GM10248 (cell line): ENCODE results near the gene RXFP3.

ENCODE experiments used
- CTCF ChIA-PET: fragments of 300-600 bp; sonication (Branson Sonifier 250); formaldehyde crosslinking; extraction: SDS; loops from one replicate; lab custom pipeline; 2021; ENCODE audit warnings: antibody characterized with exemption; lab: Yijun Ruan, JAX
- POLR2A ChIA-PET: fragments of 350-650 bp; sonication (Branson Sonifier 250); formaldehyde crosslinking; extraction: SDS; loops from one replicate; lab custom pipeline; 2020; ENCODE audit warnings: antibody characterized with exemption; lab: Yijun Ruan, JAX
- DNase-seq: peaks from one replicate; pipeline ENCODE4 v3.0.0; 2012; ENCODE audit errors: extremely low spot score
- TF ChIP-seq, protein P1 (sequence below): IDR thresholded peaks from 2 replicates; pipeline ENCODE4 v1.5.1; 2012; ENCODE audit warnings: mild to moderate bottlenecking, low read depth; ENCODE audit errors: extremely low read depth, missing control alignments, control extremely low read depth

Gene RXFP3, protein sequence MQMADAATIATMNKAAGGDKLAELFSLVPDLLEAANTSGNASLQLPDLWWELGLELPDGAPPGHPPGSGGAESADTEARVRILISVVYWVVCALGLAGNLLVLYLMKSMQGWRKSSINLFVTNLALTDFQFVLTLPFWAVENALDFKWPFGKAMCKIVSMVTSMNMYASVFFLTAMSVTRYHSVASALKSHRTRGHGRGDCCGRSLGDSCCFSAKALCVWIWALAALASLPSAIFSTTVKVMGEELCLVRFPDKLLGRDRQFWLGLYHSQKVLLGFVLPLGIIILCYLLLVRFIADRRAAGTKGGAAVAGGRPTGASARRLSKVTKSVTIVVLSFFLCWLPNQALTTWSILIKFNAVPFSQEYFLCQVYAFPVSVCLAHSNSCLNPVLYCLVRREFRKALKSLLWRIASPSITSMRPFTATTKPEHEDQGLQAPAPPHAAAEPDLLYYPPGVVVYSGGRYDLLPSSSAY

DNA sequence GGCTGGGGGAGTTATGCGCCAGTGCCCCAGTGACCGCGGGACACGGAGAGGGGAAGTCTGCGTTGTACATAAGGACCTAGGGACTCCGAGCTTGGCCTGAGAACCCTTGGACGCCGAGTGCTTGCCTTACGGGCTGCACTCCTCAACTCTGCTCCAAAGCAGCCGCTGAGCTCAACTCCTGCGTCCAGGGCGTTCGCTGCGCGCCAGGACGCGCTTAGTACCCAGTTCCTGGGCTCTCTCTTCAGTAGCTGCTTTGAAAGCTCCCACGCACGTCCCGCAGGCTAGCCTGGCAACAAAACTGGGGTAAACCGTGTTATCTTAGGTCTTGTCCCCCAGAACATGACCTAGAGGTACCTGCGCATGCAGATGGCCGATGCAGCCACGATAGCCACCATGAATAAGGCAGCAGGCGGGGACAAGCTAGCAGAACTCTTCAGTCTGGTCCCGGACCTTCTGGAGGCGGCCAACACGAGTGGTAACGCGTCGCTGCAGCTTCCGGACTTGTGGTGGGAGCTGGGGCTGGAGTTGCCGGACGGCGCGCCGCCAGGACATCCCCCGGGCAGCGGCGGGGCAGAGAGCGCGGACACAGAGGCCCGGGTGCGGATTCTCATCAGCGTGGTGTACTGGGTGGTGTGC lies at the start of gene RXFP3:
Gene RXFP3 (plus strand): TSS at position 6 of the 636 bp plus-strand sequence. CDS start 355 bp downstream, at position 361.
- ChIA-PET POLR2A (no interaction called here), CTCF (interaction anchor here (0.9 to 6.0 kb wide), 13 partner anchors 13 to 498 kb away, joined by 3 to 68 read pairs (median 10); no protein-coding TSS in a partner anchor)
- TF ChIP-seq, protein P1, sequence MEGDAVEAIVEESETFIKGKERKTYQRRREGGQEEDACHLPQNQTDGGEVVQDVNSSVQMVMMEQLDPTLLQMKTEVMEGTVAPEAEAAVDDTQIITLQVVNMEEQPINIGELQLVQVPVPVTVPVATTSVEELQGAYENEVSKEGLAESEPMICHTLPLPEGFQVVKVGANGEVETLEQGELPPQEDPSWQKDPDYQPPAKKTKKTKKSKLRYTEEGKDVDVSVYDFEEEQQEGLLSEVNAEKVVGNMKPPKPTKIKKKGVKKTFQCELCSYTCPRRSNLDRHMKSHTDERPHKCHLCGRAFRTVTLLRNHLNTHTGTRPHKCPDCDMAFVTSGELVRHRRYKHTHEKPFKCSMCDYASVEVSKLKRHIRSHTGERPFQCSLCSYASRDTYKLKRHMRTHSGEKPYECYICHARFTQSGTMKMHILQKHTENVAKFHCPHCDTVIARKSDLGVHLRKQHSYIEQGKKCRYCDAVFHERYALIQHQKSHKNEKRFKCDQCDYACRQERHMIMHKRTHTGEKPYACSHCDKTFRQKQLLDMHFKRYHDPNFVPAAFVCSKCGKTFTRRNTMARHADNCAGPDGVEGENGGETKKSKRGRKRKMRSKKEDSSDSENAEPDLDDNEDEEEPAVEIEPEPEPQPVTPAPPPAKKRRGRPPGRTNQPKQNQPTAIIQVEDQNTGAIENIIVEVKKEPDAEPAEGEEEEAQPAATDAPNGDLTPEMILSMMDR, result no peak
- DNase-seq, result no peak

DNA sequence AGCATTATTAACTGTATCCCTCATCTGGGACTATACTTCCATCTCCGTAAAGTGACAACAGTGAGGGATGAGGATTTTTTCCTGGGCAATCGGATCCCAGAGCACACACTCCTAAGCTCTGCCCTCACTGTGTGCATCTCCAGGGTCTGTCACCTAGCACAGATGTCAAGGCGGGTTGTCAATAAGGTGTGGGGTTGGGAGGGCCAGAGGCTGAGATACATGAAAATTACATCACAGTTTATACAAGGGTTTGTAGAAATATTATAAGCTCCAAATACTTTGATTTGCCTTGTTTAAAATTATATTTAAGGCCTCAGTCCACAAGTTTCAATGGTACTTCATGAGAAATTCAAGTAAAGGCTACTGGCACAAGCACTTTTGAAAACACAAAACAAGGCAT lies 48.9 kb upstream of the RXFP3 start:
- ChIA-PET CTCF (interaction anchor here (1.1 to 2.4 kb wide), 5 partner anchors 8 to 47 kb away, joined by 3 to 11 read pairs (median 6); no protein-coding TSS in a partner anchor), POLR2A (interaction anchor here (0.5 kb wide), 1 partner anchor 197 kb away, joined by 3 read pairs; no protein-coding TSS in a partner anchor)
- TF ChIP-seq, protein P1, result no peak
- DNase-seq, result no peak

DNA sequence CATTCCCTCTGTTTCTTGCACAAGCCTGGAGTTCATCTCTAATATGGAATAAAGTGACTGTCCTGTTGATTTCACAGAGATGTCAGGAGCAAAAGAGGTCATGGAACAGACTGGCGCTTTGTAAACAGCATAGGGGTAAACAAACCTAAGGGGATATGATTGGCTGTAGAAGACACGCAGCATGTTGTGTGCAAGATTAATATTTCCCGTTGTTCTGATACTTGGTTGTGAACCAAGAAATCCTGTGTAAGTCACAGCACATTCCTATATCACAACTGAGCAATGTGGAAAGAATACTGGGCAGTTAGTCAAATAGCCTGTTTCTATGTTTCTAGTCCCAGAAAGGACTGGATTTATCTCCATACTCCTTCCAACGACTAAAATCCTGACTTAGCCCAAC lies 47.6 kb upstream of the RXFP3 start:
- DNase-seq, result no peak
- CTCF ChIA-PET, result no interaction called here
- POLR2A ChIA-PET, result no interaction called here
- TF ChIP-seq, protein P1, result no peak

DNA sequence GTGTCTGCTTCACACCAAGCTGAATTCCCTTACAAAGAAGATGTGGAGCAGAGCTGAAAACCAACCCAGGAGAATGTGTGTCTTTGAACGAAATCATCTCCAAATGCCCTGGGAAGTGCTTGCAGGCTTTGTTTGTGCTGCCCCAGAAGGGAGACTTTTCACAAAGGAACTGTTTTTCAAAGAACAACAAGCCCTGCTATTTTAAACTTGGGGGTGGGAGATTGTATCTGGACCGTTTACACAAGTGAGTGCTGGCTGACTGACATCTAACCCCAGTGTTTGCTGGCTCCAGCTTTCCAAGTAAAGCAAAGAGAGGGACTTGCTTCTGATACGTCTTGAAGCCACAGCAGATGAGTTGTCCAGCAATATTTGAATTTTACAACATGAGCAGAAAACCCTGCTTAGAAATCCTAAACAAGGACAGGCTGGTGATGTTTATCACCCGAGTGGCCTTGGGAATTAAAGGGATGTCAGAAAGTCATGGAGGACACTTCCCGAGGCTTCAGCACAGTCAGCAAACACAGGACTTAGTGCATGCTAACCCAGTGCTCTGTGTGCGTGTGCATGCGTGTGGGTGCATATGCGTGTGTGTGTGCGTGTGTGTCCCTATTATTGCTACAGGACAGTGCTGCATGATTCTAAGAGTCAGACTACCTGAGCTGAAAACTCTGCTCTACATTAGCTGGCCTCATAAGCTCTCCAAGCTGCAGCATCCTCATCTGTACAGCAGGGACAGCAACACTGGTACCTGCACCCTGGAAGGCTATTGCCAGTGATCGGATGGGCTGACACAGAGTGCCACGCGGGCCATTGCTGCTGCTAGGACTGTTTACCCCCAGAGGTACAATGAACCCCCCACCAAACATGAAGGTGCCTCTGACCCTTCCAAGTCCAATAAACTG lies 45.8 kb upstream of the RXFP3 start:
- DNase-seq, result no peak
- ChIA-PET CTCF (interaction anchor here (0.9 to 1.7 kb wide), 4 partner anchors 9 to 51 kb away, joined by 3 to 5 read pairs (median 3); no protein-coding TSS in a partner anchor), POLR2A (no interaction called here)
- TF ChIP-seq, protein P1, result no peak

DNA sequence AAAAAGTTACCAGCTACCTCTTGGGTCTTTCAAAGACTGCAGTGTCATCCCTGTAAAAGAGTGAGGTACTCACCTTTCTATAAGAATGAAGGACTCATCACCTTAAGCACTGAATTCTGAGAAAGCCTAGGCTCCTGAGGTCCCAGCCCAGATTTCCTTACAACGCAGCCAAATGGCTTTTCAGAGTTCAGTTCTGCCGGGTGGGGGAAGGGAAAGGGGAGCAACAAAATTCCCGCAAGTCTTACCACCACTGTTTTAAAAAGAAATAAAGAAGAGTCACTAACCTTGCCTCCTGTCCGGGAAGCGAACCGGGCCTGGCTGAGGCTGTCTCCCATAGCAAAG lies 44.8 kb upstream of the RXFP3 start:
- TF ChIP-seq, protein P1, result no peak
- CTCF ChIA-PET, result interaction anchor here (0.9 to 2.3 kb wide), 6 partner anchors 8 to 125 kb away, joined by 3 to 15 read pairs (median 4); no protein-coding TSS in a partner anchor
- POLR2A ChIA-PET, result no interaction called here
- no peak for DNase-seq
